H9 (cell line): ENCODE measurements around the gene NOL9. TPM values are rescaled to one million over a fixed set of nuclear protein-coding genes. Genes with fewer than 3 reads are reported as not detected.

ENCODE experiments used
- DNase-seq: peaks from one replicate; pipeline ENCODE4 v3.0.0-alpha.2; 2017
- H2AFZ ChIP-seq: one replicate; pipeline ENCODE4 v1.6.1; 2013; ENCODE audit warnings: mild to moderate bottlenecking, low read length, control low read depth, moderate library complexity
- H2AK5ac ChIP-seq: 2 replicates; pipeline ENCODE4 v1.6.1; 2013; ENCODE audit warnings: low read length, control low read depth, mixed read lengths; ENCODE audit not compliant: insufficient read length
- H2BK120ac ChIP-seq: one replicate; pipeline ENCODE4 v1.6.1; 2013; ENCODE audit warnings: low read depth, mild to moderate bottlenecking, low read length, control low read depth, inconsistent platforms; ENCODE audit not compliant: poor library complexity, severe bottlenecking
- H2BK12ac ChIP-seq: 2 replicates; pipeline ENCODE4 v1.6.1; 2013; ENCODE audit warnings: low read length, control low read depth, mixed read lengths, low read depth; ENCODE audit not compliant: insufficient read length
- H2BK15ac ChIP-seq: 2 replicates; pipeline ENCODE4 v1.6.1; 2013; ENCODE audit warnings: low read depth, low read length, control low read depth
- H2BK20ac ChIP-seq: one replicate; pipeline ENCODE4 v1.6.1; 2013; ENCODE audit warnings: low read depth, mild to moderate bottlenecking, low read length, control low read depth, inconsistent platforms; ENCODE audit not compliant: poor library complexity, severe bottlenecking
- H2BK5ac ChIP-seq: 2 replicates; pipeline ENCODE4 v1.6.1; 2013; ENCODE audit warnings: low read length, control low read depth, mixed read lengths; ENCODE audit not compliant: insufficient read length
- H3K14ac ChIP-seq: 2 replicates; pipeline ENCODE4 v1.6.1; 2013; ENCODE audit warnings: low read length, control low read depth; ENCODE audit not compliant: insufficient read depth
- H3K18ac ChIP-seq: 2 replicates; pipeline ENCODE4 v1.6.1; 2013; ENCODE audit warnings: low read depth, mild to moderate bottlenecking, mixed read lengths, low read length, control low read depth; ENCODE audit not compliant: insufficient read length
- H3K23ac ChIP-seq: 2 replicates; pipeline ENCODE4 v1.6.1; 2013; ENCODE audit warnings: low read length, control low read depth, mixed read lengths, low read depth; ENCODE audit not compliant: insufficient read length
- H3K23me2 ChIP-seq: 2 replicates; pipeline ENCODE4 v1.6.1; 2013; ENCODE audit warnings: low read depth, mild to moderate bottlenecking, mixed read lengths, low read length, control low read depth; ENCODE audit not compliant: insufficient read length, poor library complexity, severe bottlenecking
- H3K27ac ChIP-seq: 2 replicates; pipeline ENCODE4 v1.5.1; 2013; ENCODE audit warnings: low read length, control low read depth, mixed read lengths, low read depth; ENCODE audit not compliant: insufficient read length
- H3K27me3 ChIP-seq: 2 replicates; pipeline ENCODE4 v1.6.1; 2013; ENCODE audit warnings: low read length, control low read depth, inconsistent platforms; ENCODE audit not compliant: insufficient read depth
- H3K4ac ChIP-seq: 2 replicates; pipeline ENCODE4 v1.6.1; 2013; ENCODE audit warnings: low read depth, mild to moderate bottlenecking, control low read depth, inconsistent platforms, low read length, moderate library complexity
- H3K4me1 ChIP-seq: 2 replicates; pipeline ENCODE4 v1.6.1; 2013; ENCODE audit warnings: low read length, control low read depth, inconsistent platforms; ENCODE audit not compliant: insufficient read depth
- H3K4me2 ChIP-seq: 2 replicates; pipeline ENCODE4 v1.6.1; 2013; ENCODE audit warnings: low read length, control low read depth, mixed read lengths; ENCODE audit not compliant: insufficient read length, insufficient read depth
- H3K56ac ChIP-seq: 2 replicates; pipeline ENCODE4 v1.6.1; 2013; ENCODE audit warnings: low read depth, mild to moderate bottlenecking, mixed read lengths, low read length, control low read depth; ENCODE audit not compliant: insufficient read length
- H3K79me1 ChIP-seq: 2 replicates; pipeline ENCODE4 v1.6.1; 2013; ENCODE audit warnings: low read depth, mild to moderate bottlenecking, moderate library complexity, low read length, control low read depth, inconsistent platforms; ENCODE audit not compliant: insufficient read depth, poor library complexity, severe bottlenecking
- H3K79me2 ChIP-seq: 2 replicates; pipeline ENCODE4 v1.6.1; 2013; ENCODE audit warnings: low read length, control low read depth, inconsistent platforms; ENCODE audit not compliant: insufficient read depth
- H3K9ac ChIP-seq: 2 replicates; pipeline ENCODE4 v1.6.1; 2013; ENCODE audit warnings: low read length, control low read depth, mixed read lengths; ENCODE audit not compliant: insufficient read length; ENCODE audit errors: extremely low read depth
- H3K9me3 ChIP-seq: one replicate; pipeline ENCODE4 v1.6.1; 2013; ENCODE audit warnings: low read depth, low read length, inconsistent platforms; ENCODE audit not compliant: control insufficient read depth
- H3T11ph ChIP-seq: one replicate; pipeline ENCODE4 v1.6.1; 2013; ENCODE audit warnings: mild to moderate bottlenecking, low read length, control low read depth, inconsistent platforms
- H4K20me1 ChIP-seq: one replicate; pipeline ENCODE4 v1.6.1; 2013; ENCODE audit not compliant: control insufficient read depth, insufficient read length, insufficient read depth
- H4K5ac ChIP-seq: 2 replicates; pipeline ENCODE4 v1.6.1; 2013; ENCODE audit warnings: low read depth, mild to moderate bottlenecking, mixed read lengths, low read length, control low read depth; ENCODE audit not compliant: insufficient read length
- H4K8ac ChIP-seq: replicated peaks from 2 replicates; pipeline ENCODE4 v1.6.1; 2013; ENCODE audit warnings: low read length, control low read depth, mixed read lengths, low read depth; ENCODE audit not compliant: insufficient read length
- H4K91ac ChIP-seq: 2 replicates; pipeline ENCODE4 v1.6.1; 2013; ENCODE audit warnings: low read depth, mild to moderate bottlenecking, moderate library complexity, mixed read lengths, low read length, control low read depth; ENCODE audit not compliant: insufficient read length
- H3K27ac Mint-ChIP-seq, 3 experiments: 2 replicates in 2 of 3; 3 replicates in 1 of 3; pipeline ENCODE4 v1.8.0; 2020 to 2021; ENCODE audit warnings: mixed read lengths in 3 of 3, mild to moderate bottlenecking in 1 of 3, moderate library complexity in 1 of 3
- H3K27me3 Mint-ChIP-seq: 2 replicates; pipeline ENCODE4 v1.8.0; 2021; ENCODE audit warnings: low read depth, mild to moderate bottlenecking, moderate library complexity, mixed read lengths
- H3K36me3 Mint-ChIP-seq, 3 experiments: 2 replicates in 2 of 3; 3 replicates in 1 of 3; pipeline ENCODE4 v1.8.0; 2020 to 2021; ENCODE audit warnings: low read depth in 3 of 3, mixed read lengths in 3 of 3; ENCODE audit not compliant: insufficient read depth in 1 of 3
- H3K4me1 Mint-ChIP-seq, 2 experiments: 2 replicates each; pipeline ENCODE4 v1.8.0; 2020; ENCODE audit warnings: mixed read lengths in 2 of 2
- H3K4me3 Mint-ChIP-seq, 2 experiments: 2 replicates in 1 of 2; 3 replicates in 1 of 2; pipeline ENCODE4 v1.8.0; 2020 to 2021; ENCODE audit warnings: mild to moderate bottlenecking in 2 of 2, mixed read lengths in 2 of 2, moderate library complexity in 1 of 2
- H3K9me3 Mint-ChIP-seq, 2 experiments: 2 replicates in 1 of 2; 3 replicates in 1 of 2; pipeline ENCODE4 v1.8.0; 2020; ENCODE audit warnings: mild to moderate bottlenecking in 2 of 2, mixed read lengths in 2 of 2, moderate library complexity in 1 of 2
- WGBS: extraction: QIAGEN DNeasy Blood & Tissue Kit; methylation state at CpG from one replicate; pipeline ENCODE4 v1.1.7; 2013; ENCODE audit warnings: missing lambda C conversion rate, low lambda C conversion rate, mixed read lengths; ENCODE audit not compliant: insufficient read length; ENCODE audit errors: extremely low coverage; 5-methylcytosine and 5-hydroxymethylcytosine counted together
- total RNA-seq: library from RNA; stranded (reverse); gene quantifications from 2 replicates; pipeline ENCODE4 v1.2.1, GENCODE V29; 2021
- TF ChIP-seq, protein P1 (sequence below): fragments of 200-600 bp; sonication (generic); conservative IDR thresholded peaks from 3 replicates; pipeline ENCODE4 v1.8.0; 2021; ENCODE audit warnings: antibody characterized with exemption, mild to moderate bottlenecking

Gene NOL9
- total RNA-seq, 1 experiment from 2014 or later, result 50.4 TPM

DNA sequence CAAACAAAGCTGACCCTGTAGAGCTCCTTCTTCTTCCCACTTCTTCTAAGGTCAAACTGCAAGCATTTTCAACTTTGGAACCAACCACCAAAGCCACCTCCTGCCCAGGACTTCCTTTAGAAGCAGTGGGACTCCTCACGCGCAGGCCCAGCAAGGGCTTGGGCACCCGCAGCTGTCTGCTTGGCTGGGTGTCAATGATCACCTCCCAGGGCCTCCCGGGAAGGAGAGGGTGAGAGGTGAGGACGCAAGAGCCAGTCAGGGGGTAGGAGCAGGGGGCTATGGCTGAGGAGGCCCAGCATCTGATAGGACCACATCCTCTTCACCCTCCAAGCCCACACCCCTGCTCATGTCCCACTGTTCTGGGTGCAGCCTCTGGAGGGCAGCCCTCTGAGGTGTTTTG lies 38.1 kb upstream of the NOL9 start:
- no peak overlapping the region for H2AK5ac ChIP-seq
- no peak overlapping the region for H4K5ac ChIP-seq
- no peak overlapping the region for H2AFZ ChIP-seq
- H2BK5ac ChIP-seq, result no peak overlapping the region
- DNase-seq, result no peak
- no peaks in the 10 kb centered on the region for H3K79me1 ChIP-seq
- no peak overlapping the region for H3K4ac ChIP-seq
- H4K20me1 ChIP-seq, result no peaks in the 10 kb centered on the region
- H3K9ac ChIP-seq, result no peak overlapping the region
- no peak overlapping the region for H4K91ac ChIP-seq
- Mint-ChIP-seq H3K27me3 (no peaks in the 10 kb centered on the region), H3K27ac (no peak overlapping the region), H3K4me3 (no peak overlapping the region), H3K4me1 (0 out of 4 replicates have a peak, but pooled peaks cover 0 to 2% of the 10 kb centered on the region in 2 experiments), H3K36me3 (peaks cover 25 to 76% (median 64%) of the 10 kb centered on the region in 3 experiments; a peak in 6 of 7 replicates), H3K9me3 (no peaks in the 10 kb centered on the region)
- no CpG with 5 or more reads among the region's 5 CpGs for WGBS
- H3K14ac ChIP-seq, result no peak overlapping the region
- no peak overlapping the region for H2BK120ac ChIP-seq
- H4K8ac ChIP-seq, result no peak overlapping the region
- no peaks in the 10 kb centered on the region; the same call in 1 of the 2 replicates for H3K79me2 ChIP-seq
- H3K27me3 ChIP-seq, result no peaks in the 10 kb centered on the region
- no peak overlapping the region for H3K18ac ChIP-seq
- no peak overlapping the region for H2BK20ac ChIP-seq
- no peak overlapping the region for H3K56ac ChIP-seq
- no peak overlapping the region for H3K23ac ChIP-seq
- H3K27ac ChIP-seq, result no peak overlapping the region
- H3T11ph ChIP-seq, result no peak overlapping the region
- H2BK12ac ChIP-seq, result no peak overlapping the region
- H3K4me1 ChIP-seq, result no peaks in the 10 kb centered on the region
- TF ChIP-seq, protein P1, sequence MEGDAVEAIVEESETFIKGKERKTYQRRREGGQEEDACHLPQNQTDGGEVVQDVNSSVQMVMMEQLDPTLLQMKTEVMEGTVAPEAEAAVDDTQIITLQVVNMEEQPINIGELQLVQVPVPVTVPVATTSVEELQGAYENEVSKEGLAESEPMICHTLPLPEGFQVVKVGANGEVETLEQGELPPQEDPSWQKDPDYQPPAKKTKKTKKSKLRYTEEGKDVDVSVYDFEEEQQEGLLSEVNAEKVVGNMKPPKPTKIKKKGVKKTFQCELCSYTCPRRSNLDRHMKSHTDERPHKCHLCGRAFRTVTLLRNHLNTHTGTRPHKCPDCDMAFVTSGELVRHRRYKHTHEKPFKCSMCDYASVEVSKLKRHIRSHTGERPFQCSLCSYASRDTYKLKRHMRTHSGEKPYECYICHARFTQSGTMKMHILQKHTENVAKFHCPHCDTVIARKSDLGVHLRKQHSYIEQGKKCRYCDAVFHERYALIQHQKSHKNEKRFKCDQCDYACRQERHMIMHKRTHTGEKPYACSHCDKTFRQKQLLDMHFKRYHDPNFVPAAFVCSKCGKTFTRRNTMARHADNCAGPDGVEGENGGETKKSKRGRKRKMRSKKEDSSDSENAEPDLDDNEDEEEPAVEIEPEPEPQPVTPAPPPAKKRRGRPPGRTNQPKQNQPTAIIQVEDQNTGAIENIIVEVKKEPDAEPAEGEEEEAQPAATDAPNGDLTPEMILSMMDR, result no peak
- H3K4me2 ChIP-seq, result no peak overlapping the region
- no peaks in the 10 kb centered on the region for H3K23me2 ChIP-seq
- no peaks in the 10 kb centered on the region for H3K9me3 ChIP-seq
- H2BK15ac ChIP-seq, result no peak overlapping the region
